Measurements from ENCODE around the gene RALGAPA2.

GRCh38 chr20:20499439-20499838, 213.0 kb downstream of the RALGAPA2 start:
- TF ChIP-seq CTCF (IDR thresholded peaks at IDR 0.05 in 8 of 11, conservative IDR thresholded peaks at IDR 0.05 in 3 of 11): no peak
- no peak for TF ChIP-seq POLR2A (IDR thresholded peaks at IDR 0.05)

Data from spleen (tissue), 7 donors.